K562 (cell line): ENCODE results near the gene PCDHA11. TPM values are rescaled to one million over a fixed set of nuclear protein-coding genes. Genes with fewer than 3 reads are reported as not detected.

Source experiments
- POLR2A ChIP-seq: fragments of 450-650 bp; conservative IDR thresholded peaks from 2 replicates; pipeline ENCODE4 v1.6.1; 2016
- polyA plus RNA-seq, 8 experiments: library from polyadenylated mRNA; depleted of rRNA in 4 of 8; stranded (reverse) in 5 of 8; unstranded in 3 of 8; fragments of >200 nt; fragmentation: Nextera tagmentation in 2 of 8; fragmentation: Illumina TruSeq in 1 of 8; extraction: Ambion mirVana in 2 of 8; extraction: Trizol in 1 of 8; gene quantifications; 2 replicates each; pipeline versions ENCODE4 v1.2.1 to v1.2.3, GENCODE V29; 2011 to 2014; ENCODE audit warnings: inconsistent platforms in 1 of 8, missing spikeins in 1 of 8
- total RNA-seq, 7 experiments: library from RNA; depleted of rRNA in 6 of 7; stranded (reverse); fragments of >200 nt in 6 of 7; fragmentation: Illumina TruSeq in 2 of 7; extraction: Trizol in 2 of 7; gene quantifications; 2 replicates each; pipeline versions ENCODE4 v1.2.1 to v1.2.3, GENCODE V29; 2011 to 2021; ENCODE audit warnings: low replicate concordance in 1 of 7
- TF ChIP-seq, protein P1 (sequence below): fragments of 200-600 bp; sonication (generic); IDR thresholded peaks from one replicate; pipeline ENCODE4 v1.6.1; 2012; ENCODE audit warnings: mild to moderate bottlenecking, low read depth, low read length, inconsistent platforms

PCDHA11 gene
- total and polyA plus RNA-seq, 9 of the 15 experiments (the other 6 are each of a cell fraction or from before 2014, with no cell fraction given) = not detected

DNA sequence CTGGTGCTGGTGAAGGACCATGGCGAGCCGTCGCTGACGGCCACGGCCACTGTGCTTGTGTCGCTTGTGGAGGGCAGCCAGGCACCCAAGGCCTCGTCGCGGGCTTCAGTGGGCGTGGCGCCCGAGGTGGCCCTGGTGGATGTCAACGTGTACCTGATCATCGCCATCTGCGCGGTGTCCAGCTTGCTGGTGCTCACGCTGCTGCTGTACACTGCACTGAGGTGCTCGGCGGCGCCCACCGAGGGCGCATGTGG is 10.8 kb upstream of the PCDHA11 start (continued):
- TF ChIP-seq, protein P1, sequence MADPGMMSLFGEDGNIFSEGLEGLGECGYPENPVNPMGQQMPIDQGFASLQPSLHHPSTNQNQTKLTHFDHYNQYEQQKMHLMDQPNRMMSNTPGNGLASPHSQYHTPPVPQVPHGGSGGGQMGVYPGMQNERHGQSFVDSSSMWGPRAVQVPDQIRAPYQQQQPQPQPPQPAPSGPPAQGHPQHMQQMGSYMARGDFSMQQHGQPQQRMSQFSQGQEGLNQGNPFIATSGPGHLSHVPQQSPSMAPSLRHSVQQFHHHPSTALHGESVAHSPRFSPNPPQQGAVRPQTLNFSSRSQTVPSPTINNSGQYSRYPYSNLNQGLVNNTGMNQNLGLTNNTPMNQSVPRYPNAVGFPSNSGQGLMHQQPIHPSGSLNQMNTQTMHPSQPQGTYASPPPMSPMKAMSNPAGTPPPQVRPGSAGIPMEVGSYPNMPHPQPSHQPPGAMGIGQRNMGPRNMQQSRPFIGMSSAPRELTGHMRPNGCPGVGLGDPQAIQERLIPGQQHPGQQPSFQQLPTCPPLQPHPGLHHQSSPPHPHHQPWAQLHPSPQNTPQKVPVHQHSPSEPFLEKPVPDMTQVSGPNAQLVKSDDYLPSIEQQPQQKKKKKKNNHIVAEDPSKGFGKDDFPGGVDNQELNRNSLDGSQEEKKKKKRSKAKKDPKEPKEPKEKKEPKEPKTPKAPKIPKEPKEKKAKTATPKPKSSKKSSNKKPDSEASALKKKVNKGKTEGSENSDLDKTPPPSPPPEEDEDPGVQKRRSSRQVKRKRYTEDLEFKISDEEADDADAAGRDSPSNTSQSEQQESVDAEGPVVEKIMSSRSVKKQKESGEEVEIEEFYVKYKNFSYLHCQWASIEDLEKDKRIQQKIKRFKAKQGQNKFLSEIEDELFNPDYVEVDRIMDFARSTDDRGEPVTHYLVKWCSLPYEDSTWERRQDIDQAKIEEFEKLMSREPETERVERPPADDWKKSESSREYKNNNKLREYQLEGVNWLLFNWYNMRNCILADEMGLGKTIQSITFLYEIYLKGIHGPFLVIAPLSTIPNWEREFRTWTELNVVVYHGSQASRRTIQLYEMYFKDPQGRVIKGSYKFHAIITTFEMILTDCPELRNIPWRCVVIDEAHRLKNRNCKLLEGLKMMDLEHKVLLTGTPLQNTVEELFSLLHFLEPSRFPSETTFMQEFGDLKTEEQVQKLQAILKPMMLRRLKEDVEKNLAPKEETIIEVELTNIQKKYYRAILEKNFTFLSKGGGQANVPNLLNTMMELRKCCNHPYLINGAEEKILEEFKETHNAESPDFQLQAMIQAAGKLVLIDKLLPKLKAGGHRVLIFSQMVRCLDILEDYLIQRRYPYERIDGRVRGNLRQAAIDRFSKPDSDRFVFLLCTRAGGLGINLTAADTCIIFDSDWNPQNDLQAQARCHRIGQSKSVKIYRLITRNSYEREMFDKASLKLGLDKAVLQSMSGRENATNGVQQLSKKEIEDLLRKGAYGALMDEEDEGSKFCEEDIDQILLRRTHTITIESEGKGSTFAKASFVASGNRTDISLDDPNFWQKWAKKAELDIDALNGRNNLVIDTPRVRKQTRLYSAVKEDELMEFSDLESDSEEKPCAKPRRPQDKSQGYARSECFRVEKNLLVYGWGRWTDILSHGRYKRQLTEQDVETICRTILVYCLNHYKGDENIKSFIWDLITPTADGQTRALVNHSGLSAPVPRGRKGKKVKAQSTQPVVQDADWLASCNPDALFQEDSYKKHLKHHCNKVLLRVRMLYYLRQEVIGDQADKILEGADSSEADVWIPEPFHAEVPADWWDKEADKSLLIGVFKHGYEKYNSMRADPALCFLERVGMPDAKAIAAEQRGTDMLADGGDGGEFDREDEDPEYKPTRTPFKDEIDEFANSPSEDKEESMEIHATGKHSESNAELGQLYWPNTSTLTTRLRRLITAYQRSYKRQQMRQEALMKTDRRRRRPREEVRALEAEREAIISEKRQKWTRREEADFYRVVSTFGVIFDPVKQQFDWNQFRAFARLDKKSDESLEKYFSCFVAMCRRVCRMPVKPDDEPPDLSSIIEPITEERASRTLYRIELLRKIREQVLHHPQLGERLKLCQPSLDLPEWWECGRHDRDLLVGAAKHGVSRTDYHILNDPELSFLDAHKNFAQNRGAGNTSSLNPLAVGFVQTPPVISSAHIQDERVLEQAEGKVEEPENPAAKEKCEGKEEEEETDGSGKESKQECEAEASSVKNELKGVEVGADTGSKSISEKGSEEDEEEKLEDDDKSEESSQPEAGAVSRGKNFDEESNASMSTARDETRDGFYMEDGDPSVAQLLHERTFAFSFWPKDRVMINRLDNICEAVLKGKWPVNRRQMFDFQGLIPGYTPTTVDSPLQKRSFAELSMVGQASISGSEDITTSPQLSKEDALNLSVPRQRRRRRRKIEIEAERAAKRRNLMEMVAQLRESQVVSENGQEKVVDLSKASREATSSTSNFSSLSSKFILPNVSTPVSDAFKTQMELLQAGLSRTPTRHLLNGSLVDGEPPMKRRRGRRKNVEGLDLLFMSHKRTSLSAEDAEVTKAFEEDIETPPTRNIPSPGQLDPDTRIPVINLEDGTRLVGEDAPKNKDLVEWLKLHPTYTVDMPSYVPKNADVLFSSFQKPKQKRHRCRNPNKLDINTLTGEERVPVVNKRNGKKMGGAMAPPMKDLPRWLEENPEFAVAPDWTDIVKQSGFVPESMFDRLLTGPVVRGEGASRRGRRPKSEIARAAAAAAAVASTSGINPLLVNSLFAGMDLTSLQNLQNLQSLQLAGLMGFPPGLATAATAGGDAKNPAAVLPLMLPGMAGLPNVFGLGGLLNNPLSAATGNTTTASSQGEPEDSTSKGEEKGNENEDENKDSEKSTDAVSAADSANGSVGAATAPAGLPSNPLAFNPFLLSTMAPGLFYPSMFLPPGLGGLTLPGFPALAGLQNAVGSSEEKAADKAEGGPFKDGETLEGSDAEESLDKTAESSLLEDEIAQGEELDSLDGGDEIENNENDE = no peak
- no peak for TF ChIP-seq POLR2A
